ENCODE measurements around the gene TRIM2. TPM values are rescaled to one million over a fixed set of nuclear protein-coding genes. Genes with fewer than 3 reads are reported as not detected.

TRIM2 gene
- total RNA-seq, 6 donors from 2014 or later: 17.6 to 45.1 (median 30.2) TPM

- DNase-seq: no peak
- no peaks in the 10 kb centered on the region for H3K27me3 ChIP-seq
- no peaks in the 10 kb centered on the region for H3K36me3 ChIP-seq
- TF ChIP-seq, protein P1, sequence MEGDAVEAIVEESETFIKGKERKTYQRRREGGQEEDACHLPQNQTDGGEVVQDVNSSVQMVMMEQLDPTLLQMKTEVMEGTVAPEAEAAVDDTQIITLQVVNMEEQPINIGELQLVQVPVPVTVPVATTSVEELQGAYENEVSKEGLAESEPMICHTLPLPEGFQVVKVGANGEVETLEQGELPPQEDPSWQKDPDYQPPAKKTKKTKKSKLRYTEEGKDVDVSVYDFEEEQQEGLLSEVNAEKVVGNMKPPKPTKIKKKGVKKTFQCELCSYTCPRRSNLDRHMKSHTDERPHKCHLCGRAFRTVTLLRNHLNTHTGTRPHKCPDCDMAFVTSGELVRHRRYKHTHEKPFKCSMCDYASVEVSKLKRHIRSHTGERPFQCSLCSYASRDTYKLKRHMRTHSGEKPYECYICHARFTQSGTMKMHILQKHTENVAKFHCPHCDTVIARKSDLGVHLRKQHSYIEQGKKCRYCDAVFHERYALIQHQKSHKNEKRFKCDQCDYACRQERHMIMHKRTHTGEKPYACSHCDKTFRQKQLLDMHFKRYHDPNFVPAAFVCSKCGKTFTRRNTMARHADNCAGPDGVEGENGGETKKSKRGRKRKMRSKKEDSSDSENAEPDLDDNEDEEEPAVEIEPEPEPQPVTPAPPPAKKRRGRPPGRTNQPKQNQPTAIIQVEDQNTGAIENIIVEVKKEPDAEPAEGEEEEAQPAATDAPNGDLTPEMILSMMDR (IDR thresholded peaks at IDR 0.05): no peak
- TF ChIP-seq POLR2AphosphoS5 (IDR thresholded peaks at IDR 0.05): no peak
- TF ChIP-seq POLR2A (IDR thresholded peaks at IDR 0.05): no peak
- TF ChIP-seq EP300 (IDR thresholded peaks at IDR 0.05): no peak
- ATAC-seq (ENCODE audit: low FRiP score in 2 of 2): no peak
- 86 to 96% methylated on average over 5 of the region's 5 CpGs for WGBS, 2 donors
- peaks cover 0 to 17% (median 8%) of the 10 kb centered on the region in 4 donors for H3K4me1 ChIP-seq
- no peak overlapping the region for H3K27ac ChIP-seq
- no peak overlapping the region for H3K4me3 ChIP-seq
- H3K9me3 ChIP-seq: no peaks in the 10 kb centered on the region
Observed at GRCh38 chr4:153269218-153269990, 65.2 kb downstream of the TRIM2 start.

- no peak for ATAC-seq (ENCODE audit: low FRiP score in 2 of 2)
- H3K36me3 ChIP-seq: no peaks in the 10 kb centered on the region
- no peak for TF ChIP-seq EP300 (IDR thresholded peaks at IDR 0.05)
- no peak for TF ChIP-seq POLR2AphosphoS5 (IDR thresholded peaks at IDR 0.05)
- TF ChIP-seq, protein P1 (IDR thresholded peaks at IDR 0.05): no peak
- TF ChIP-seq POLR2A (IDR thresholded peaks at IDR 0.05): no peak
- H3K4me3 ChIP-seq: no peak overlapping the region
- no peak for DNase-seq
- 91 to 93% methylated on average over 6 of the region's 6 CpGs for whole genome bisulfite sequencing, 2 donors
- no peaks in the 10 kb centered on the region for H3K9me3 ChIP-seq
- no peak overlapping the region for H3K27ac ChIP-seq
- peaks cover 0 to 17% (median 8%) of the 10 kb centered on the region in 4 donors for H3K4me1 ChIP-seq
- no peaks in the 10 kb centered on the region for H3K27me3 ChIP-seq
Observed at GRCh38 chr4:153270361-153270760, 66.1 kb downstream of the TRIM2 start.

GRCh38 chr4:153271820-153272219, 67.6 kb downstream of the TRIM2 start:
- Histone ChIP-seq H3K4me1 (peaks cover 0 to 17% (median 8%) of the 10 kb centered on the region in 4 donors), H3K36me3 (peaks cover 0 to 1% (median 0%) of the 10 kb centered on the region in 4 donors), H3K9me3 (no peaks in the 10 kb centered on the region), H3K4me3 (no peak overlapping the region), H3K27ac (no peak overlapping the region), H3K27me3 (no peaks in the 10 kb centered on the region)
- TF ChIP-seq, protein P1 (IDR thresholded peaks at IDR 0.05): no peak
- no peak for TF ChIP-seq POLR2A (IDR thresholded peaks at IDR 0.05)
- TF ChIP-seq POLR2AphosphoS5 (IDR thresholded peaks at IDR 0.05): no peak
- TF ChIP-seq EP300 (IDR thresholded peaks at IDR 0.05): no peak
- 94 to 100% methylated on average over 2 of the region's 2 CpGs for WGBS, 2 donors
- ATAC-seq (ENCODE audit: low FRiP score in 2 of 2) (no peak), DNase-seq (no peak)

GRCh38 chr4:153273751-153274150, 69.5 kb downstream of the TRIM2 start:
- Histone ChIP-seq H3K4me1 (peaks cover 0 to 1% (median under 1%) of the 10 kb centered on the region in 4 donors), H3K27me3 (no peaks in the 10 kb centered on the region), H3K36me3 (peaks cover 0 to 7% (median 1%) of the 10 kb centered on the region in 4 donors), H3K27ac (no peak overlapping the region), H3K4me3 (no peak overlapping the region), H3K9me3 (no peaks in the 10 kb centered on the region)
- DNase-seq (no peak), ATAC-seq (ENCODE audit: low FRiP score in 2 of 2) (no peak)
- TF ChIP-seq POLR2A (IDR thresholded peaks at IDR 0.05) (no peak), POLR2AphosphoS5 (IDR thresholded peaks at IDR 0.05) (no peak), EP300 (IDR thresholded peaks at IDR 0.05) (no peak)
- TF ChIP-seq, protein P1 (IDR thresholded peaks at IDR 0.05): no peak
- WGBS, 2 donors: 88 to 100% methylated on average over 1 of the region's 1 CpG

Data from upper lobe of left lung (tissue), 6 donors.